ENCODE measurements around the gene BAG1.
A peak's percentile ranks its signal among the peaks of the same experiment; 100 is the strongest.

Gene BAG1

DNA sequence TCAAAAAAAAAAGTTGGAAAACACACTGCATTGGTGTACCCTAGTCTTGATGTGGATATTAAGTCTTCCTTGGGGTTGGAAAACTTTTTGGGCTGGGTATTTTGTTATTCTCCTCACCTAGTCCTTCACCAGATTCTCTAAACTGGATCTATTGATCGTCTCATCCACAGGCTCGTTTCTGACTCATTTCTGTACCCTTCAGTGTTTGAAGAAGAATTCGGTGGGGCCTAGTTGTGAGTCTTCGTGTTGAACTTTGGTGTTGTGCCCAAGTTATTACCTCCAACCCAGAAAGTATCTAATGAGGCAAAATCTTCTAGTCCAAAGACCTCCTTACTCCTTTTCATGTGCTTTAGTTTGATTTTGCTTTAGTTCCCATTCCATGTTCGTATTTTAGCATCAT is 27.4 kb upstream of the BAG1 start:
- Histone ChIP-seq H3K18ac (ENCODE audit: low read length) (no peak overlapping the region), H3K9me3 (replicated peaks in 1 of 2; ENCODE audit: control insufficient read depth in 2 of 2, insufficient read depth in 1 of 2, low read depth in 1 of 2, low read length in 2 of 2) (no peaks in the 10 kb centered on the region), H3K4me3 (ENCODE audit: low read length in 2 of 2) (peak overlapping the region in 1 of 2 donors; percentile 7), H3K27me3 (ENCODE audit: control insufficient read depth in 3 of 3, insufficient read depth in 3 of 3, low read depth in 1 of 3, low read length in 3 of 3) (no peaks in the 10 kb centered on the region), H2AK5ac (ENCODE audit: low read depth, low read length) (no peak overlapping the region), H3K4ac (ENCODE audit: low read length) (no peak overlapping the region), H3K23ac (ENCODE audit: low read depth, low read length, poor library complexity) (no peak overlapping the region), H3K36me3 (replicated peaks in 1 of 2; ENCODE audit: control insufficient read depth in 2 of 2, insufficient read depth in 2 of 2, low read length in 2 of 2) (peaks cover 17 to 52% of the 10 kb centered on the region in 2 donors), H3K4me1 (ENCODE audit: control insufficient read depth in 2 of 2, insufficient read depth in 1 of 2, low read depth in 1 of 2, low read length in 2 of 2) (peaks cover 0 to 1% of the 10 kb centered on the region in 2 donors), H2BK5ac (ENCODE audit: low read length) (no peak overlapping the region), H2BK12ac (ENCODE audit: low read length) (no peak overlapping the region), H3K9ac (ENCODE audit: low read depth, low read length, poor library complexity) (no peak overlapping the region), H4K91ac (ENCODE audit: low read depth, low read length, poor library complexity) (no peak overlapping the region), H3K79me1 (ENCODE audit: low read depth, low read length) (peaks cover 7% of the 10 kb centered on the region), H2AFZ (ENCODE audit: low read length) (no peak overlapping the region), H3K4me2 (ENCODE audit: insufficient read depth, low read length, poor library complexity, severe bottlenecking) (no peak overlapping the region), H4K8ac (ENCODE audit: low read depth, low read length) (no peak overlapping the region), H3K14ac (ENCODE audit: low read length) (no peak overlapping the region), H2BK120ac (ENCODE audit: low read depth, low read length) (no peak overlapping the region), H2BK15ac (ENCODE audit: low read length) (no peak overlapping the region), H3K27ac (replicated peaks; ENCODE audit: low read length) (no peak overlapping the region)
- WGBS, 2 donors (ENCODE audit: extremely low coverage in 2 of 2, insufficient read length in 2 of 2, insufficient replicate concordance in 1 of 2) = no CpG with 5 or more reads among the region's 5 CpGs
- DNase-seq (ENCODE audit: low spot score) = no peak

DNA sequence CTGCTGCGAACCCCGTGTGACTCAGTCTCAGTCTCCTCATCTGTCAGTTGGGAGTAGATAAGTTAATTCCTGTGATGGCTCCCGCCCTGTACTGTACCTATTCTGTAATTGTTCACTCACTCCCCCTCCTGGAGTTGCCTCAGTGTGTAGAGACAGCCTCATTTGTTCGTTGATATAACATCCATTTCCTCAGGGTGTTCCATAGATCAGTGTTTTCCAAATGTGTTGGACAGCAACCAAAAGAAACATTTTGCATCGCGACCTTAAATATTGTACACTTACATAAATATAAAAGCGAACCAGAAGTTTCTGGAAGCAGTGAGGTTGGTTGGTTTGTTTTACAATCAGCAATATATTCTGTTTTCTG is 26.5 kb upstream of the BAG1 start:
- H3K4me2 ChIP-seq (ENCODE audit: insufficient read depth, low read length, poor library complexity, severe bottlenecking) = peak overlapping the region; percentile 87
- no CpG with 5 or more reads among the region's 7 CpGs for WGBS, 2 donors (ENCODE audit: extremely low coverage in 2 of 2, insufficient read length in 2 of 2, insufficient replicate concordance in 1 of 2)
- H3K23ac ChIP-seq (ENCODE audit: low read depth, low read length, poor library complexity) = peak overlapping the region; percentile 6

DNA sequence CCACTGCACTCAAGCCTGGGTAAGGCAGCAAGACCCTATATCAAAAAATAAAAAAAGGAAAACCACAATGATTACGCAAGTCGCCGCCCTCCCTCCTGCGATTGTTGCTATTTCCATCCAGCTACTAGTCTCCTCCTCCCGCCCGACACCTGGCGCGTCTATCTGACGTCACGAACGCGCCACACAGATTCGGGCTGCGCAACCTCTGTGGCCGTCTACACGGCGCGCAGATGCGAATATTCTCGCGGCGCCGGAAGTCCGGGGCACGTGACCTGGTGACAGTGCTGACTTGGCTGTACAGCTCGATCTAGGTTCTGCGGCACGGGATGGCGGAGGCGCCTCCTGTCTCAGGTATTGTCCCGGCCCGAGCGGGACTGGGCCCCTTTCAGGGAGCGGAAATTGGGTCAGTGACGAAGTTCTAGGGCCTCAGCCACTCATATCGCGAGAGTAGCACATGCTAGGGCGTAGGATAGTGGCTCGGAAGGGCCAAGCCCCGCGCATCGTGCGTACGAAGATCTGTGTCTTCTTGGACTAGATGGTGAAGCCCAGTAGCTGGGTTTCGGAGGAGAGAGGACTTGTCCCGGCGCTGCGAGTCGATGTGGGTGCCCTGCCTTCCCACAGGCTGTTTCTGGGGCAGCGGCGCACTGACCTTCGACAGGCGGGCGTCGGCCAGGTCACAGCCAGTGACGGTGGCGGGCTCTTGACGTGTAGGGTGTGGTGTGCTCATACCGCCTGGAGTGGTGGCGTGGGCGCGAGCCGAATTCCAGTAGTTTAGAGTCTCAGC is 25.9 kb upstream of the BAG1 start, which contains the start of gene NFX1:
NFX1 (plus strand) TSS at position 270 of the 784 bp plus-strand sequence; CDS start at position 327, 57 bp downstream.
- H3K79me1 ChIP-seq (ENCODE audit: low read depth, low read length) = peaks cover 7% of the 10 kb centered on the region
- H3K27ac ChIP-seq (replicated peaks; ENCODE audit: low read length) = peak within 1 kb of the TSS; percentile 57
- no peak within 1 kb of the TSS for H4K91ac ChIP-seq (ENCODE audit: low read depth, low read length, poor library complexity)
- H3K9me3 ChIP-seq (replicated peaks in 1 of 2; ENCODE audit: control insufficient read depth in 2 of 2, insufficient read depth in 1 of 2, low read depth in 1 of 2, low read length in 2 of 2) = no peaks in the 10 kb centered on the region
- H3K4me2 ChIP-seq (ENCODE audit: insufficient read depth, low read length, poor library complexity, severe bottlenecking) = peak within 1 kb of the TSS; percentile 87
- H2AFZ ChIP-seq (ENCODE audit: low read length) = peak within 1 kb of the TSS; percentile 91
- H4K8ac ChIP-seq (ENCODE audit: low read depth, low read length) = no peak within 1 kb of the TSS
- no CpG with 5 or more reads among the region's 63 CpGs for WGBS, 2 donors (ENCODE audit: extremely low coverage in 2 of 2, insufficient read length in 2 of 2, insufficient replicate concordance in 1 of 2)
- H3K14ac ChIP-seq (ENCODE audit: low read length) = no peak within 1 kb of the TSS
- no peak within 1 kb of the TSS for H3K4ac ChIP-seq (ENCODE audit: low read length)
- DNase-seq (ENCODE audit: low spot score) = peak; percentile 95
- peak within 1 kb of the TSS; percentile 85 for H3K9ac ChIP-seq (ENCODE audit: low read depth, low read length, poor library complexity)
- no peak within 1 kb of the TSS for H2BK5ac ChIP-seq (ENCODE audit: low read length)
- H3K23ac ChIP-seq (ENCODE audit: low read depth, low read length, poor library complexity) = peak within 1 kb of the TSS; percentile 6
- peak within 1 kb of the TSS; percentile 5 for H3K18ac ChIP-seq (ENCODE audit: low read length)
- peak within 1 kb of the TSS; percentile 79 to 98 for H3K4me3 ChIP-seq (ENCODE audit: low read length in 2 of 2)
- peaks cover 12 to 38% of the 10 kb centered on the region in 2 donors for H3K36me3 ChIP-seq (replicated peaks in 1 of 2; ENCODE audit: control insufficient read depth in 2 of 2, insufficient read depth in 2 of 2, low read length in 2 of 2)
- peaks cover 0 to 1% of the 10 kb centered on the region in 2 donors for H3K4me1 ChIP-seq (ENCODE audit: control insufficient read depth in 2 of 2, insufficient read depth in 1 of 2, low read depth in 1 of 2, low read length in 2 of 2)
- no peaks in the 10 kb centered on the region for H3K27me3 ChIP-seq (ENCODE audit: control insufficient read depth in 3 of 3, insufficient read depth in 3 of 3, low read depth in 1 of 3, low read length in 3 of 3)
- H2BK120ac ChIP-seq (ENCODE audit: low read depth, low read length) = no peak within 1 kb of the TSS
- H2BK12ac ChIP-seq (ENCODE audit: low read length) = no peak within 1 kb of the TSS
- H2BK15ac ChIP-seq (ENCODE audit: low read length) = no peak within 1 kb of the TSS
- H2AK5ac ChIP-seq (ENCODE audit: low read depth, low read length) = peak within 1 kb of the TSS; percentile 90

More for the DNA sequence above, 26.5 kb upstream of the BAG1 start:
- Histone ChIP-seq H3K18ac (ENCODE audit: low read length) (no peak overlapping the region), H2AFZ (ENCODE audit: low read length) (peak overlapping the region; percentile 91), H4K91ac (ENCODE audit: low read depth, low read length, poor library complexity) (no peak overlapping the region), H3K9ac (ENCODE audit: low read depth, low read length, poor library complexity) (peak overlapping the region; percentile 85), H3K4me1 (ENCODE audit: control insufficient read depth in 2 of 2, insufficient read depth in 1 of 2, low read depth in 1 of 2, low read length in 2 of 2) (peaks cover 0 to 1% of the 10 kb centered on the region in 2 donors), H3K9me3 (replicated peaks in 1 of 2; ENCODE audit: control insufficient read depth in 2 of 2, insufficient read depth in 1 of 2, low read depth in 1 of 2, low read length in 2 of 2) (no peaks in the 10 kb centered on the region), H2BK120ac (ENCODE audit: low read depth, low read length) (no peak overlapping the region), H3K14ac (ENCODE audit: low read length) (no peak overlapping the region), H3K4me3 (ENCODE audit: low read length in 2 of 2) (peak overlapping the region; percentile 79 to 98), H2AK5ac (ENCODE audit: low read depth, low read length) (no peak overlapping the region), H3K27ac (replicated peaks; ENCODE audit: low read length) (no peak overlapping the region), H2BK15ac (ENCODE audit: low read length) (no peak overlapping the region), H2BK5ac (ENCODE audit: low read length) (no peak overlapping the region), H3K79me1 (ENCODE audit: low read depth, low read length) (peaks cover 7% of the 10 kb centered on the region), H3K27me3 (ENCODE audit: control insufficient read depth in 3 of 3, insufficient read depth in 3 of 3, low read depth in 1 of 3, low read length in 3 of 3) (no peaks in the 10 kb centered on the region), H4K8ac (ENCODE audit: low read depth, low read length) (no peak overlapping the region), H2BK12ac (ENCODE audit: low read length) (no peak overlapping the region), H3K4ac (ENCODE audit: low read length) (no peak overlapping the region), H3K36me3 (replicated peaks in 1 of 2; ENCODE audit: control insufficient read depth in 2 of 2, insufficient read depth in 2 of 2, low read length in 2 of 2) (peaks cover 12 to 43% of the 10 kb centered on the region in 2 donors)
- no peak for DNase-seq (ENCODE audit: low spot score)

DNA sequence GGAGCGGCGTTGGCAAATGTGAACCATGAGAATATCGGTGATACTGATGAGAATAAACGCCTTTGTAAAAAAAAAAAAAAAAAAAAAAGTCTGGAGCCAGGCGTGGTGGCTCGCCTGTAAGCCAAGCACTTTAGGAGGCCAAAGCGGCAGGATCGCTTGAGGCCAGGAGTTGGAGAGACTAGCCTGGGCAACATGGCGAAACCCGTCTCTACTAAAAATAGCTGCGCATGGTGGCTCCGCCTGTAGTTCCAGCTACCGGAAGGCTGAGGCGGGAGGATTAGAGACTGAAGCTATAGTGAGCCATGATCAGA is 25.4 kb upstream of the BAG1 start:
- H4K91ac ChIP-seq (ENCODE audit: low read depth, low read length, poor library complexity) = no peak overlapping the region
- H3K4me3 ChIP-seq (ENCODE audit: low read length in 2 of 2) = peak overlapping the region; percentile 79 to 98
- no peaks in the 10 kb centered on the region for H3K9me3 ChIP-seq (replicated peaks in 1 of 2; ENCODE audit: control insufficient read depth in 2 of 2, insufficient read depth in 1 of 2, low read depth in 1 of 2, low read length in 2 of 2)
- H3K23ac ChIP-seq (ENCODE audit: low read depth, low read length, poor library complexity) = no peak overlapping the region
- no peak overlapping the region for H2BK15ac ChIP-seq (ENCODE audit: low read length)
- H3K4me1 ChIP-seq (ENCODE audit: control insufficient read depth in 2 of 2, insufficient read depth in 1 of 2, low read depth in 1 of 2, low read length in 2 of 2) = peaks cover 0 to 1% of the 10 kb centered on the region in 2 donors
- H3K4ac ChIP-seq (ENCODE audit: low read length) = no peak overlapping the region
- no peak overlapping the region for H2BK5ac ChIP-seq (ENCODE audit: low read length)
- peak overlapping the region; percentile 5 for H3K18ac ChIP-seq (ENCODE audit: low read length)
- peak overlapping the region; percentile 90 for H2AK5ac ChIP-seq (ENCODE audit: low read depth, low read length)
- no peak overlapping the region for H4K8ac ChIP-seq (ENCODE audit: low read depth, low read length)
- no peak overlapping the region for H2BK12ac ChIP-seq (ENCODE audit: low read length)
- no peak for DNase-seq (ENCODE audit: low spot score)
- H2AFZ ChIP-seq (ENCODE audit: low read length) = peak overlapping the region; percentile 91
- H3K36me3 ChIP-seq (replicated peaks in 1 of 2; ENCODE audit: control insufficient read depth in 2 of 2, insufficient read depth in 2 of 2, low read length in 2 of 2) = peaks cover 9 to 32% of the 10 kb centered on the region in 2 donors
- H3K9ac ChIP-seq (ENCODE audit: low read depth, low read length, poor library complexity) = peak overlapping the region; percentile 71
- peak overlapping the region; percentile 47 for H3K4me2 ChIP-seq (ENCODE audit: insufficient read depth, low read length, poor library complexity, severe bottlenecking)
- peaks cover 5% of the 10 kb centered on the region for H3K79me1 ChIP-seq (ENCODE audit: low read depth, low read length)
- peak overlapping the region; percentile 57 for H3K27ac ChIP-seq (replicated peaks; ENCODE audit: low read length)
- no peak overlapping the region for H3K14ac ChIP-seq (ENCODE audit: low read length)
- no peak overlapping the region for H2BK120ac ChIP-seq (ENCODE audit: low read depth, low read length)
- WGBS, 2 donors (ENCODE audit: extremely low coverage in 2 of 2, insufficient read length in 2 of 2, insufficient replicate concordance in 1 of 2) = no CpG with 5 or more reads among the region's 14 CpGs
- H3K27me3 ChIP-seq (ENCODE audit: control insufficient read depth in 3 of 3, insufficient read depth in 3 of 3, low read depth in 1 of 3, low read length in 3 of 3) = no peaks in the 10 kb centered on the region

Measured in neuronal stem cell (in vitro differentiated cells).